Brain microvascular endothelial cell (primary cell): ENCODE results near the gene SFMBT2.

Experiments used
- DNase-seq: peaks from one replicate; pipeline ENCODE4 v3.0.0-alpha.2; 2020
- H3K27ac ChIP-seq: fragments of 250-450 bp; sonication (Bioruptor Pico); 2 replicates; pipeline ENCODE4 v1.5.1; 2020; ENCODE audit warnings: mild to moderate bottlenecking, moderate library complexity
- H3K27me3 ChIP-seq: fragments of 250-450 bp; sonication (Bioruptor Pico); replicated peaks from 2 replicates; pipeline ENCODE4 v1.5.1; 2020; ENCODE audit warnings: mild to moderate bottlenecking
- H3K36me3 ChIP-seq: fragments of 250-450 bp; sonication (Bioruptor Pico); replicated peaks from 2 replicates; pipeline ENCODE4 v1.5.1; 2020; ENCODE audit warnings: mild to moderate bottlenecking
- H3K4me3 ChIP-seq: 2 replicates; pipeline ENCODE4 v1.5.1; 2011; ENCODE audit warnings: low read depth, mild to moderate bottlenecking, control low read depth, low read length, moderate library complexity
- CTCF ChIP-seq: IDR thresholded peaks from 2 replicates; pipeline ENCODE4 v1.5.1; 2011; ENCODE audit warnings: low read depth, mild to moderate bottlenecking, moderate library complexity, low read length, control low read depth, inconsistent platforms; ENCODE audit errors: missing control alignments
- in situ Hi-C: cut with HindIII; loops from 2 replicates; pipeline ENCODE4 v1.10.0; 2017; ENCODE audit warnings: low sequenced_read_pairs, low pct_ligation_motif_present

The SFMBT2 gene

GRCh38 chr10:7445474-7446185 is 34.8 kb upstream of the SFMBT2 start:
- Histone ChIP-seq H3K36me3 (no peaks in the 10 kb centered on the region), H3K27me3 (no peaks in the 10 kb centered on the region), H3K4me3 (no peak overlapping the region), H3K27ac (no peak overlapping the region)
- DNase-seq = no peak
- in situ Hi-C loops = no loop called here
- TF ChIP-seq CTCF = no peak

- TF ChIP-seq CTCF = no peak
- Histone ChIP-seq H3K27me3 (no peaks in the 10 kb centered on the region), H3K27ac (no peak overlapping the region), H3K36me3 (no peaks in the 10 kb centered on the region), H3K4me3 (no peak overlapping the region)
- in situ Hi-C loops = no loop called here
- no peak for DNase-seq
These were observed 33.8 kb upstream of the SFMBT2 start for GRCh38 chr10:7444551-7445121.

GRCh38 chr10:7443036-7443435 is 32.2 kb upstream of the SFMBT2 start:
- Histone ChIP-seq H3K27ac (no peak overlapping the region), H3K36me3 (no peaks in the 10 kb centered on the region), H3K27me3 (no peaks in the 10 kb centered on the region), H3K4me3 (no peak overlapping the region)
- TF ChIP-seq CTCF = no peak
- in situ Hi-C loops = no loop called here
- DNase-seq = no peak

GRCh38 chr10:7441403-7442147 is 30.7 kb upstream of the SFMBT2 start:
- Histone ChIP-seq H3K36me3 (no peaks in the 10 kb centered on the region), H3K4me3 (no peak overlapping the region), H3K27ac (no peak overlapping the region), H3K27me3 (no peaks in the 10 kb centered on the region)
- in situ Hi-C loops = no loop called here
- DNase-seq = no peak
- no peak for TF ChIP-seq CTCF

GRCh38 chr10:7439696-7440095 is 28.9 kb upstream of the SFMBT2 start:
- H3K4me3 ChIP-seq = no peak overlapping the region
- H3K36me3 ChIP-seq = no peaks in the 10 kb centered on the region
- no peak for TF ChIP-seq CTCF
- H3K27ac ChIP-seq = no peak overlapping the region
- in situ Hi-C loops = no loop called here
- H3K27me3 ChIP-seq = no peaks in the 10 kb centered on the region
- no peak for DNase-seq
